Upper lobe of right lung (tissue), 1 donor: Measurements from ENCODE around the gene TMEM208. TPM values are rescaled to one million over a fixed set of nuclear protein-coding genes. Genes with fewer than 3 reads are reported as not detected.

Experiments
- ATAC-seq: fragments of 200-7000 bp; cut with Tn5 transposase; one replicate; pipeline ENCODE4 v1.9.1; 2020; ENCODE audit warnings: mild to moderate bottlenecking, moderate library complexity
- DNase-seq: peaks from one replicate; pipeline ENCODE4 v3.0.0-alpha.2; 2020
- H3K27ac ChIP-seq: fragments of 200-600 bp; one replicate; pipeline ENCODE4 v1.8.0; 2022
- H3K27me3 ChIP-seq: fragments of 200-600 bp; one replicate; pipeline ENCODE4 v1.8.0; 2022; ENCODE audit warnings: mild to moderate bottlenecking
- H3K36me3 ChIP-seq: fragments of 200-600 bp; one replicate; pipeline ENCODE4 v1.8.0; 2022
- H3K4me1 ChIP-seq: fragments of 200-600 bp; one replicate; pipeline ENCODE4 v1.8.0; 2022
- H3K4me3 ChIP-seq: fragments of 200-600 bp; one replicate; pipeline ENCODE4 v1.8.0; 2022; ENCODE audit warnings: mild to moderate bottlenecking
- H3K9me3 ChIP-seq: fragments of 200-600 bp; one replicate; pipeline ENCODE4 v1.8.0; 2022
- intact Hi-C: fragments of 100-400 bp; cut with DNase I; formaldehyde crosslinking; loops from one replicate; pipeline ENCODE4 v1.11.0; 2022
- total RNA-seq: library from RNA; stranded (reverse); fragmentation: NEBNext Ultra II Directional; extraction: Animal tissue kit (Norgen Biotek cat#: 25700); gene quantifications from one replicate; pipeline ENCODE4 v1.2.1, GENCODE V29; 2021
- TF ChIP-seq, protein P1 (sequence below): fragments of 200-600 bp; IDR thresholded peaks from one replicate; pipeline ENCODE4 v1.8.0; 2022; ENCODE audit warnings: antibody characterized with exemption
- donor health status: DM: no; HTN: yes; CAD: no; lungs with severe emphysema.

TMEM208 gene
- total RNA-seq, 1 donor from 2014 or later: 39.3 TPM

GRCh38 chr16:67207249-67208091 lies 19.5 kb upstream of the TMEM208 start:
- no peaks in the 10 kb centered on the region for H3K27me3 ChIP-seq
- no peaks in the 10 kb centered on the region for H3K9me3 ChIP-seq
- peaks cover 12% of the 10 kb centered on the region for H3K36me3 ChIP-seq
- ATAC-seq (no peak), DNase-seq (no peak)
- no peaks in the 10 kb centered on the region for H3K4me1 ChIP-seq
- H3K4me3 ChIP-seq: no peak overlapping the region
- H3K27ac ChIP-seq: no peak overlapping the region
- intact Hi-C loops: no loop called here
- TF ChIP-seq, protein P1, sequence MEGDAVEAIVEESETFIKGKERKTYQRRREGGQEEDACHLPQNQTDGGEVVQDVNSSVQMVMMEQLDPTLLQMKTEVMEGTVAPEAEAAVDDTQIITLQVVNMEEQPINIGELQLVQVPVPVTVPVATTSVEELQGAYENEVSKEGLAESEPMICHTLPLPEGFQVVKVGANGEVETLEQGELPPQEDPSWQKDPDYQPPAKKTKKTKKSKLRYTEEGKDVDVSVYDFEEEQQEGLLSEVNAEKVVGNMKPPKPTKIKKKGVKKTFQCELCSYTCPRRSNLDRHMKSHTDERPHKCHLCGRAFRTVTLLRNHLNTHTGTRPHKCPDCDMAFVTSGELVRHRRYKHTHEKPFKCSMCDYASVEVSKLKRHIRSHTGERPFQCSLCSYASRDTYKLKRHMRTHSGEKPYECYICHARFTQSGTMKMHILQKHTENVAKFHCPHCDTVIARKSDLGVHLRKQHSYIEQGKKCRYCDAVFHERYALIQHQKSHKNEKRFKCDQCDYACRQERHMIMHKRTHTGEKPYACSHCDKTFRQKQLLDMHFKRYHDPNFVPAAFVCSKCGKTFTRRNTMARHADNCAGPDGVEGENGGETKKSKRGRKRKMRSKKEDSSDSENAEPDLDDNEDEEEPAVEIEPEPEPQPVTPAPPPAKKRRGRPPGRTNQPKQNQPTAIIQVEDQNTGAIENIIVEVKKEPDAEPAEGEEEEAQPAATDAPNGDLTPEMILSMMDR: no peak

- TF ChIP-seq, protein P1: no peak
- Histone ChIP-seq H3K27ac (no peak overlapping the region), H3K4me1 (peaks cover 4% of the 10 kb centered on the region), H3K36me3 (peaks cover 4% of the 10 kb centered on the region), H3K9me3 (no peaks in the 10 kb centered on the region), H3K4me3 (no peak overlapping the region), H3K27me3 (no peaks in the 10 kb centered on the region)
- ATAC-seq: no peak
- no peak for DNase-seq
- intact Hi-C loops: no loop called here
Observed at GRCh38 chr16:67208154-67208896, 18.6 kb upstream of the TMEM208 start.

DNA sequence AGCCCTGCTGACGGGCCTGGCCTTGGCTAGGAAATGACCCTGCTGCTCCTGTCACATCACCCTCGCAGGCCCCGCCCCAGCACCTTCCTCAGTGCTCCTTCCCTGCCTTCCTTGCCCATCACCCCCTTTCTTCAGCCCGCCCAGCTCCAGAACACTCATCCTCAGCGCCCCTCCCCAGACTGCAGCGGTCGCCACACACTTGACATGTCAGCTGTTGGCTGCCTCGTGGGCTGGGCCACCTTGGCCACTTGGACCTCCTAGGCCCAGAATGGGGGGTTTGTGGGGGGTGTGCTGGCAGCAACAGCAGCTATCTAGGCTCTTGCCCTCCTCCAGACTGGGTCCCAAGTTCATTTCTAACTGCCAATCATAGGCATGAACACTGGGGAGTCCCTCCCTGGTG lies 17.4 kb upstream of the TMEM208 start:
- DNase-seq: no peak
- intact Hi-C loops: no loop called here
- ATAC-seq: no peak
- TF ChIP-seq, protein P1: no peak
- H3K9me3 ChIP-seq: no peaks in the 10 kb centered on the region
- peaks cover 4% of the 10 kb centered on the region for H3K4me1 ChIP-seq
- no peaks in the 10 kb centered on the region for H3K36me3 ChIP-seq
- no peak overlapping the region for H3K27ac ChIP-seq
- no peak overlapping the region for H3K4me3 ChIP-seq
- H3K27me3 ChIP-seq: no peaks in the 10 kb centered on the region

GRCh38 chr16:67210069-67210937 lies 16.6 kb upstream of the TMEM208 start:
- Histone ChIP-seq H3K9me3 (no peaks in the 10 kb centered on the region), H3K27ac (no peak overlapping the region), H3K4me1 (peaks cover 4% of the 10 kb centered on the region), H3K4me3 (no peak overlapping the region), H3K27me3 (no peaks in the 10 kb centered on the region), H3K36me3 (no peaks in the 10 kb centered on the region)
- ATAC-seq (no peak), DNase-seq (no peak)
- intact Hi-C loops: no loop called here
- TF ChIP-seq, protein P1: no peak

DNA sequence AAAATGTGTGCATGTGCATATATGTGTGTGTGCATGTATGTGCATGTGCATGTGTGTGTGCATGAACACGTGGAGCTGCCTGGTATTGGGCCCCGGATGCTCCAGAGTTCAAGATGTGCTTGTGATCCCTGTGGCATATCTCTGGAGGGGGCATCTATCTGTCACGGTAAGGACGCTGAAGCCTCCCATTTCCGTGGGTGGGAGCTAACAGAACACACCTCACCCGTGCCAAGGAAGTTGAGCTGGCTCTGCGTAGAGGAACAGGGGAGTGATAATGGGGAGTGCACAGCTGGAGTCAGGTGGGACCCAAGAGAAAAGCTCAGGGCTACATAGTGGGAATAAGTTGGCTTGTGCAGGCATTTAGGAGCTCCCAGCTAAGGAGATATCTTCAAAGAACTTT lies 15.3 kb upstream of the TMEM208 start:
- intact Hi-C loops: no loop called here
- DNase-seq: no peak

More for the DNA sequence above, 15.3 kb upstream of the TMEM208 start:
- ATAC-seq: no peak
- TF ChIP-seq, protein P1: no peak
- H3K4me1 ChIP-seq: peaks cover 10% of the 10 kb centered on the region
- H3K27me3 ChIP-seq: no peaks in the 10 kb centered on the region
- no peak overlapping the region for H3K4me3 ChIP-seq
- no peaks in the 10 kb centered on the region for H3K9me3 ChIP-seq
- no peaks in the 10 kb centered on the region for H3K36me3 ChIP-seq
- H3K27ac ChIP-seq: no peak overlapping the region
